HK-2 (cell line): ENCODE data around the gene SEZ6.

Experiments
- DNase-seq: peaks from one replicate; pipeline ENCODE4 v3.0.0-alpha.2; 2018; ENCODE audit not compliant: unreplicated experiment

The SEZ6 gene

DNA sequence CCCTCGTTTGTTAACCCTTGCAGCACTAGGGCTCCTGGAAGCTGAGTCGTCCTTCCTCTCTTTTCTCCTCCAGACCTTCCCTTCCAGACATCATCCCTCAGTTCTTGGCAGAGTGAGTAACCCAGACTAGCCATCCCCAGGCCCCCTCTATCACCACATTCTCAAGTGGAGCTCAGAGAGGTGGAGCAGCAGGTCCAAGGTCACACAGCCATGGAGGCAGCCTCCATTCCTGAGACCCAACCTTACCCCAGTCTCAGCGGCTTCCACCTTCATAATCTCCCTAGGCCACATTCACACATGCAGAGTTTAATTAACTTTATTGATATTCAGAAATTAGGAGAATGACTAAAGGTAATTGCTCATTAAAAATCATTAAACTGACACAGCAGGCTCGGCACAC, 3.0 kb downstream of the SEZ6 start:
- DNase-seq: no peak

DNA sequence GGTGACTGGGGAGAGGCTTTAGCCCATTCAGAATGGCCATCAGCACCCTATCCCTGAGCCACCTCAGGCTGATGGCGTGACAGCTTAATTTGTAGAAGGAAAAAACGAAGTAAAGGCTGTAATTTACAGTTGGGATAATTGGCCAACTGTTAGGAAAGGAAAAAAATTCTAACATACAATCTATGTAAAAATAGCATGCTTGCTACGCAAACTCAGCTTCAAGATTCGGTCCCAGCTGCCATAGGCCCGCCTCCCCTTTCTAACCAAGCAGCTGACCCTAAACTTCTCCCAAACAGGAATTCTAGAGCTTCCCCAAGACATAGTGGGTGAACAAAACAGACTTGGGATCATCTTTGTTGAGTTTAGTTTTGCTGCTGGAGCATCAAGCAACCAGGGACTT, 4.9 kb downstream of the SEZ6 start:
- DNase-seq: no peak

DNA sequence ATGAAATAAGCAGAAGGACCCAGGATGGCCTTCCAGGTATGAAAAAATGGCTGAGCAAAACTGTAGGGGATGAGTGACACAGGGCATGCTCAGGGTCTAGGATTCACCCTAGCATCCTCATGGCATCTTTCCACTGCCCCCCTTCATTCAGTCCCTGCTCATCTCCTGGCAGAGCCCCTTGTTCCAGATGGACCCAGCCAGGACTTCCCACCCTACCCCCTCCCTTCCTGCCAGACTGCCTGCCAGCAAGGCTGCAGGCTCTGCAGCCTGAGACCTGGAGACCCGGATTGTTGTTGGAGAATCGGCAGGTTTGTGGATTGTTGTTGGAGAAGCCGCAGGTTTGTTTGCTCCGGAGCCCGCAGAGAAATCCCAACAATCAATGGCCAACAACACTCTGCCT, 6.6 kb downstream of the SEZ6 start:
- DNase-seq: no peak

DNA sequence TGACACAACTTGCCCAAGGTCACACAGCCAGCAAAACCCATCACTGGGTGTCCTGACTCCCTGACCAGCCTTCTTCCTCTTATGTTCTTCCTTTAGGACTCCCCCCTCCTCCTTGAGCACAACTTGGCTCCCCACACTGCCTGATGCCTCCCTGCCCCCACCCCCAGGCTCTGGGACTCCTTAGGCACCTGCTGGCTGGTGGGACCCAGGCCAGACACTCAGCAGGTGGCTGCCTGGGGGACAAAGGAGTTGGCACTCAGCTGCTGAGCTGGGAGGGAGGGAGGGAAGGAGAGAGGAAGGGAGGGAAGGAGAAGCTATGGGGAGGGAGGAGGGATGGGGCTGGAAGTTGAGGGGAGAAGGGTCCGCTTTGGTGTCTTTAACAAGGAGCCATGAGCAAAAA, 8.0 kb downstream of the SEZ6 start:
- no peak for DNase-seq

DNA sequence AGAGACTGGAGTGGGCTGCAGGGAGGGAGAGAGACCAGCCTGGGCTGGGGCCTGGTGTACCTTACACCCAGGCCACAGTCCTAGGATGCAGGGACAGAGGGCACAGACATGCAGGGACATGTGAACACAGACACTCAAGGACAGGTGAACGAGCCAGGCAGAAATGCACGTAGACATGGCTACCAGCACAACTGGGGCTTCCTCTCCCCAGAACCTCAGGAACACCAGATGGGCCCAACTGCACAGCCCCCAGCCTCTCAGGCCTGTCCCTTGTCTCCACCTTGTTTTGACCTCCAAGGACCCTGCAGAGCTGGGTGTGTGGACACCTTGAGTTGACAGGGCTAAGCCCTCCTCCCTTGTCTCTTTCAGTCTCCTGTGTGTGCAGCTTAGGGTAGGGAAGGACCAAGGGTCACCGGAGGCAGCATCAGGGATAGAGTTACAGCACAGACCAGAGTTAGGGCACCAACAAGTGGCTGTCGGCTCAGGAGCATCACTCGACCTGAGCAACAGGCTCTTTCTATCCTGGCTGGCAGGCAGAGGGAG, 9.2 kb downstream of the SEZ6 start:
- no peak for DNase-seq

DNA sequence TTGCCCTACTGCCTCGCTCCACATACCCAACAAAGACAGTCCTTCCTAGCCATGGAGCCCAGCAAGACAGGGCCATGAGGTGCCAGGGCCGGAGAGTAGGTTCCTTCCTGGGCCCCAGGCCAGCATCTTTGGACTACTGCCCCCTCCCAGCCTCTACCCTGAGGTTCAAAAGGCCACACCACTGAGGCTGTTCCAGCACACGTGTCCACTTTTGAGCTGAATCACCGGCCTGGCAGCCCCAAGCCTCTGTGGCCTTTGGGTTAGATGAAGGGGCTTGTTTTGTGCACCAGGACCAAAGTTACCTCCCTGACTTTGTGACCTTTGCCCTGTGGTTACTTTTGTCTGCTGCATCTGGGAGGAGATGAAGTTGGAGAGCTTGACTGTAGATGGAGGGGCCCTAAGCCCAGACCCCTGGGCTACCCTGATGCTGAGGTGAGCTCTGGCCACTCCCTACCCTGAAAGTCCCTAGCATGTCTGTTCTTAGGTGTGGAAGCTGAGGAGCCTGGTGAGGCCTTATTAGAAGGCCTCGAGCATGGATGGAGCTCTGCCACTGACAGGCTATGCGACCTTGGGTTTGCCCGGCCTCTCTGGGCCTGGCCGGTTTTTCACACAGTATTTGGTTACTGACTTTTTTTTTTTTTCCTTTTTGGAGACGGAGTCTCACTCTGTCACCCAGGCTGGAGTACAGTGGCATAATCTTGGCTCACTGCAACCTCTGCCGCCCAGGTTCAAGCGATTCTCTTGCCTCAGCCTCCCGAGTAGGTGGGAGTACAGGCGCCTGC, 12.0 kb downstream of the SEZ6 start:
- DNase-seq: no peak

DNA sequence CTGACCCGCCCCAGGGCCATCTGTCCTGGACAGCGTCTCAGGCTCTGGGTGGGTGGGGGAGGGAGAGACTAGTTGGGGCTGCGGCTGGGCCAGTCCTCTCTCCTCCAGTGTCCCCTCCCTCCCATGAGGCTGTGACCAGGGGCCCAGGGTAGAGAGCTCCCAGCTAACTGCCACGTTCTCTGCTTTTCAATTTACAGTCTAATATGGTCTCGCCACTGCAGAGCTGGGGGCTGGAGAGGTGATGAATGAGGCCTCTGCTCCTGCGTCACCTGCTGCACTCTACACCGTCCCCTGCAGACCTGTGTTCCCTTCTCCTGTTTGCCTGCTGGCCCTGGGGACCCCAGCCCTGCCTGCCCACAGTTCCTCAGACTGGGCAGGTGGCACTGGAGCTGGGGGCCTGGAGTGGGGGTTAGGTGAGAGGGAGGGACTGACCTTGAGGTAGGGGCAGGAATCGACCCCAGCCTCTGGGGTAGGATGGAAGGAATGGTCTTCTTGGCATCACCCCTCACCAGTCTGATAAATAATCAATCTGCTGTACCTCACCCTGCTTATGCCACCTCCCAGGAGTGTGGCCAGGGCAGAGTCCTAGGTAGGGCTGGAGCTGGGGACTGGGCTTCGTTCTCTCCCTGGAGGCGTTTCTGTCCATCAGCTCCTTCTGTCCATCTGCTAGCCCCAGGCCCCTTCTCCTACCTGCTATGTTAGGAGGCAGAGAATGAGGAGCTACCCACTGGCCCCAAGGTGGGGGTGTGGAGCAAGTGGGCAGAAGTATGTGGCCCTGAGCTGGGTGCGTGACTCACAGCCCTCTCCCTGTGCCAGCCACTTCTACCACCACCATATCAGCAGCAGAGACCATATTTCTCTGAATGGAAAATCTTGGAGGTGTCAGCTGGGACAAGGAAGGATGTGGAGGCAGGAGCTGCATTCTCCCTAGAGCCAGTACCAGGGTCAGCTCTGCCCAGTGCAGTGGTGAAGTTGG, 12.9 kb downstream of the SEZ6 start:
- peak; percentile 16 for DNase-seq

DNA sequence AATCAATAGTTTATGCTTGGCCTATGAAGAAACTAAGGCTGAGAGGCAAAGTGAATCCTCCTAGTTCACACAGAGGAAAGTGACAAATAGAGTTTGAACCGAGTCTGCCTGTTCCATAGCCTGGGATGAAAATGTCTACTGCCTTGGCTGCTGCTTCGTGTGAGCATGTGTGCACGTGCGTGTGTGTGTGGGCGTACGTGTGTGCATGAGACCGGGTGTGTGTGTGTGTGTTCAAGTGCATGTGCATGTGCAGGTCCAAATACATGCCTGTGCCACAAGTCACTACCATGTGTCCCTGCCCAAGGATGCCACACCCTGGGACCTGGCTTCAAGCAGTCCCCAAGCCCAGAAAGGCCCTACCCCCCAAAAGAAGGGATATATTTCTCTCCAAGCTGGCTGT, 13.6 kb downstream of the SEZ6 start:
- no peak for DNase-seq

DNA sequence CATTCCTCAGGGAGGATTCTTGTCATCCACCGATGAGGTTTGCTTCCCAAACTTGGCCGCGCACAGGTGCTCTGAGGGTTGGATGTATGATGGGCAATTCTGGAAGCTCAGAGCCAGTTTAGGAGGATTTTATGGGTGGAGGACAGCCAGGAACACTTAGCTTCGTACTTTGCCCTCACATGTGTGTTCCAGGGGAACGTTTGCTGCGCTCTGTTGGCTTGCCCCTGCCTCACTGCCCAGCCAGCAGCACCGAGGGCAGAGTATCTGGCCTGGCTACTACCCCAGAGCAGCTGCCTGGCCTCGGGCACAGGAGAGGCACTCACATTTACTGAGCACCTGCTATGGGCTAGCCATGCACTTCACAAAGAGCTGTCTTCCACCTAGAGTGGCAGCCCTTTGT, 14.1 kb downstream of the SEZ6 start:
- no peak for DNase-seq

DNA sequence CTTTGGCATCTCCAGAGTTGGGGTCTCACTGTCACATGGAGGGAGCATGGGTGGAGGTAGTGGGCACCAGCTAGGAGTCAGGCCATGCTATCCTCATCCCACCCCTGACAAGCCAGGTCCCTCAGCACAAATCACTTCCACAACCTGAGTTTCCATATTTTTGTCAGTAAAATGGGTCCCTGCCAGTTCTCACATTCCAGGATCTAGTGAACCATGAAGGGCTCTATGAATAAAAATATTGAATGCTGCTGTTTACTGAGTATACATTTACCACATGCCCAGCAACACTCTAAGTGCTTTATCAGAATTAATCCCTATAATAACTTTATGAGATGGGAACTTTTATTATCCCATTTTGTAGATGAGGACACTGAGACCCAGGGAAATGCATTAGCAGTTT, 16.8 kb downstream of the SEZ6 start:
- no peak for DNase-seq

DNA sequence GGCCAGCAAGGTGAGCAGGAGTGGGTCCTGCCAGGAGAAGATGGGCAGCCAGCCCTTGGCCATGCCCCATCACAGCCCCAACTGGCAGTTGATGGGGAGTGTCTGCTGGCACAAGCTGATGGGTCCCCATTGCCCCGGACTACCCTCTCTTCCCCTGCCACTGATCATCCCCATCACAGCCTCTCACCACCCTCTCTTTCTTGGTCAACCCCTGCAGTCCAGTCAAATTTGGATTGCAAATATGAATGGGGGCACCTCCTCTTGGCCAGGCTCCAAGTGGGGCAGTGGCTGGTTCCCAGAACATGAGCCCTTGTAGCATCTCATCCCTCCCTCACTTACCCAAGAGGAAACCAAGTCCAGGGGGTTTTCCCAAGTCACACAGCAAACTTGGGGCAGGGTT, 17.4 kb downstream of the SEZ6 start:
- DNase-seq: no peak

DNA sequence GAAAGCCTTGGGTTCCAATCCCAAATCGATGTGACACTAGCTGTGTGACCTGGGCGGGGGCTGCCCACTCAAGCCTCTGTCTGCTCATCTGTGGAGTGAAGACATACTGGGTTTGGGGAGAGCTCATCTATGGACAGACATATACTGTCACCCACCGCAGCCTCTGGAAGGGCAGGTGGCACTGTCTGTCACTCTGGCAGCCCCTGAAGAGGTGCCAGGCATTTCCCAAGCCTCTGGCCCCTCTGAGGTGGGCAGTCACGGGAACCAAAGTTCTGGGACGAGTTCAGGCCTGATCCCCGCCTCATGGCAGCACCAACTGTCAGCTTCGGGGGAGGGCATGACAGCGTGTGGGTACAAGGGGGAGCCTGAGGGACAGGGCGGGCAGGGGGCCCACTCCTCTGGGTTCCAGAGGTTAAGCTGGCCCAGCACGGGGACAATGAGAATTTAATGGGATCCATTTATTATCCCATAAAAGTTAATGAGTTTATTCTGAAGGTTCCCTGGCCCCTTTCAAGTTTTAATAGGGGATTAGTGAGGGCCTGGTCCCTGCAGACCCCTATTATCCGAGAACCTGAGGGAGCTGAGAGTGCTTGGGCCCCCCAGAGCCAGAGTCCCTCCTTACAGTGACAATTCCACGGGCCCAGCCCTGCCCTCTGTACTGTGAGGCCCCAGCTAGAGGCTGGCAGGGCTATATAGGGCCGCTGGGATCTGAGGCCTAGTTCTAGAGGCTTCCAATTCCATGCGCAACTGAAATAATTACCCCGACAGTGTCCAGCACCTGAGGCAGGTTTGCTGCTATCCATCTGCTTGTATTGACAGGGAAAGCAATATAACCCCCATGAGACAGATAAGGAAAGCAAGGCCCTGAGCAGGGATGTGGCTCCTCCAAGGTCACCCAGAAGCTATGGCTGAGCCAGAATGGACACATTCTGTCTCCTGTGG, 18.8 kb downstream of the SEZ6 start:
- no peak for DNase-seq

DNA sequence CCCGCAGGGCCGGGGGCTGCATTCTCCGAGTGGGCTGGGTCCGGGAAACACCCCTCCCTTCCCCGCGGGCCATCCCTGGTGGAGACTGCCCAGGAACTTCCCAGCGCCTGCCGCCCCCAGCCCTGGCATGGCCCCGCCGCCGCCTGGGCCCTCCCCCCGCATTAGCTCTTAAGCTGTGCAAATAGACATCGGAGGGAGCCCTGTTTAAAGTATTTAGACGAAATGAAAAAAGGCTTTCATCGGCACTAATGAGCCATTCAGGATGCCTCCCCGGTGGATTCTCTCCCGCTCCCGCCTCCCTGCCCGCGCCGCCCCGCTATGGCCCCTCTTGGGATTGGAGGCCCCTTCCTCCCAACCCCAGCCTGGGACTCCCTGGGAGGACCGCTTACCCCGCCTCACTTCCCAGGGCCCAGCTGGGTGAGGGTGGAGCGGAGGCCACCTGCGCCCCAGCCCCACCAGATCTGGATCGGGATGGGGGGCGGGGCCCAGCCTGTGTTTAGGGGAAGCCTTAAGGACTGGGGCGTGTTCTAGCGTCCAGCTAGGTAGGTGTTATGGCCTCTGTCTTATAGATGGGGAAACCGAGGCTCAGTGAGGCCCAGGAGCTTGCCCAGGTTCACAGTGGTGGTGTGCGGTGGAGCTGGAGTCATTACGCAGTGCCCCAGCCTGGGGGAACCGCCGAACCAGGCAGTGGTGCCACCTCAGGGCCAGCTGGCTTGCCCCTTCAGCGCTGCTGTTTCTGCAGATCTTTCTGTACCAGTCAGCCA, 19.7 kb downstream of the SEZ6 start:
- no peak for DNase-seq

DNA sequence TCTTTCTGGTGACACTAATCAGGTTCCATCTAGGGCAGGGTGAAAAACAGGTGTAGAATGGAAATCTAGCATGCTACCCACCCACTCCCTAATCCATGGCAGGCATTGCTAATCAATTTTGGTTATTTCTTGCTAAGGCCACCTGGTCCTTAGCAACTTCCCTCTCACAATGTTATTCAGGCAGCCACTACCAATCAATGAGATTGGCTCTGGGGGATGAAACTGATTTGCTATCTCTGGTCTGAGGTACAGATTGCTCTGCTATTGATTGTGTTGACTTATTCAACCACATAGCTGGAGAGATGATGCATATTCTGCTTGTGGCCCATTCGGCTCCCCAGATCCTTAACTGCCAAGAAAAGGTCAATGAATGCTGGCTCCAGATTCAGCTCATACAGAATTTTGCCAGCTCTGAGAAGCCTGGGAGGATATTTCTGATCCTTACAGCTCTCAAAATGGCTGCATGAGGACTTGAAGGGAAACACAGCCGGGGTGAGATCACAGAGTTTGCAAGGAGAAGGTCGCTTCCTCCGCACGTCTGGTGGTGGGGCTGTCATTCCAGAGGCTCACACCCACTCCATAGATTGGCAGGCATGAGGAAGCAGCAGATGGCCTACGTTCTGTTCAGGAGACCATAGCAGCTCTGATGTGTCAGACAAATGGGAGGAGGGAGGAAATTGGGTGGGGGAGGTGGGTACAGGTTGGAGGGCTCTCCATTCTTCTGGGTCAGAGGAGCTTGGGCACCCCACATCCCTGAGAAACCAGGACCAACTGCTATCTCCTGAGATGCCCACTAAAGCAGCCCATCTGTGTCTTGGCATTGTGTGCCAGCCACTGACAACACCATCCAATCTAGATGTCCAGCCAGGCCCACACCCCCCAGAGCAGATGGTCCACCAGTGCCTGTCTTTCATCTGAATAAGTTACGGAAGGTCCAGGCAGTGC, 22.3 kb downstream of the SEZ6 start:
- no peak for DNase-seq

DNA sequence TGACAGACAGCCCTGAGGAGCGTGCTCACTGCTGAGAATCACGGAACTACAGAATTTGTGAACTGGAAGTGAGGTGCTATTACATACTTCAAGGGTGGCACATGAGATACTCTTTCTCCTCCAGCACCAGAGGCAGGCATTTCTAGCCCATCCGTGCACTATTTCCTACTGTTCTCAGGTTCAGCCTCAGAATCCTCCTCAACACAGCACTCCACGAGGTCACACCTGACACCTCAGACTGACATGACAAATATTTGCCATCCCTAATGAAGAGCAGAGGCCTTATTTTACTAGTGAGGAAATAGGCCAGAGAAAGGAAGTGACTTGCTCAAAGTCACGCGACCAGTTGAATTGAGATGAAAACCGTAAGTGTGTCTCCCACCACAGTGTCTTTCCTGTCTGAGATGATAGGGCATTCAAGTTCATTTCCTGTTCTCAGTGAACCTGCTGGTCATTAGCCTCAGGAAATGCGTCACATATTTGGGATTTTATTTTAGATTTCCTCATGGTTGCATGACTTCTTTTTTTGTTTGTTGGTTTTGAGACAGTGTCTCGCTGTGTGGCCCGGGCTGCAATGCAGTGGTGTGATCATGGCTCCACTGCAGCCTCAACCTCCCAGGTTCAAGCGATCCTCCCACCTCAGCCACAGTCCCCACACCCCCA, 23.6 kb downstream of the SEZ6 start:
- no peak for DNase-seq

DNA sequence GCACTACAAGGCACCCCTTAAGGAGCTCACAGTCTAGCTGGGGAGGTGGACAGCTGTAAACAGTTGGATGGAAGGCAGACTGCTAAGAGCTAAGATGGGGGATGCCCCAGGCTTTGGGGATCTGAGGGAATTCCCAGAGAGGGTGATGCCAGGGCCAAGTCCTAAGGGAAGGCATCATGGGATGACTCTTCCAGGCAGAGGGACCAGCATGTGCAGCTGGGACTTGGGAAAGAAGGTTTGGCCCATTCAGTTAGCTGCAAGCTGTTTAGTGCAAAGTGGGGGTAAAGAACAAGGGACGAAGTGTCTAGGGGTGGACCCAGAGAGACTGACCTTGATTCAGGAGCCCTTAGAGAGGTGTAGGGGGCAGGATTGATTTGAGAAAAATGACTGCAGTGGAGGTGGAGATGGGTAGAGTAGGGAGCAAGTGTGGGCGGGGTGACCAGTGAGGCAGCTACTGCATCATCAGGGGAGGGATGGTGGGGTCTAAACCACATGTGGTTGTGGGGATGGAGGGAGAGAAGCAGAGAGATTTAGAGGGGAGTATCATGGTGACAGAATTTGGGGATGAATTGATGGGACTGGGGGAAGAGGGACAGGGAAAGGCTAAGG, 27.4 kb downstream of the SEZ6 start:
- DNase-seq: no peak

DNA sequence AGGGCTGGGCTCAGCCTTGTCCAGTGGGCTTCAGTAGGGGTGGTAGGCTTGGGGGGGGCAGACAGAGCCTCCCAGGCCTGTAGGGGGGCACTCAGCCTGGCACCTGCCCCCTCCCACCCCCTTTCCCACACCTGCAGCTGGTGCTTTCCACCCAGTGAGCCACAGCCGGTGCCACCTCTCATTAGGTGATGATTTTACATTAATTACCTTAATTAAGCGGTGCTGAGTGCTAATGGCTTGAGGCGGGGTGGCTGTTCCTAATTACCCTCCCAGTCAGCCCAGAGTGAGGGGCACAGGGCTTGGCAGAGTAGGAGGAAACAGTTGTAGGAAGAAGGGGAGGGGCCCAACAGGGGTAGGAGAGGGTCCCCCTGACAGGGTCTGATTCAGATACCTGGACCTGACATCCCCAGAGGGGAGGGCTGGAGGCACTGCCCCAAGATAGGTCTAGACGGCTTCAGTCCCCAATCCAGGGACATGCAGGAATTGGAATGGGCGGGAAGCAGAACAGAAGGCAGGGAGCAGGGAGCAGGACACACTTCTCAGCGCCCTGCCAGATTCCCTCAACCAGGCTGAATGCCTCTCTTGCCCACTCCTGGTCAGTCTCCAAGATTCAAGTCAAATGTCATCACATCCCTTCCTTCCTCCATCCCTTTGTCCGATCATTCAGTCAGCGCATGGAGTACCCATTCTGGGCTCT, 28.0 kb downstream of the SEZ6 start:
- no peak for DNase-seq

DNA sequence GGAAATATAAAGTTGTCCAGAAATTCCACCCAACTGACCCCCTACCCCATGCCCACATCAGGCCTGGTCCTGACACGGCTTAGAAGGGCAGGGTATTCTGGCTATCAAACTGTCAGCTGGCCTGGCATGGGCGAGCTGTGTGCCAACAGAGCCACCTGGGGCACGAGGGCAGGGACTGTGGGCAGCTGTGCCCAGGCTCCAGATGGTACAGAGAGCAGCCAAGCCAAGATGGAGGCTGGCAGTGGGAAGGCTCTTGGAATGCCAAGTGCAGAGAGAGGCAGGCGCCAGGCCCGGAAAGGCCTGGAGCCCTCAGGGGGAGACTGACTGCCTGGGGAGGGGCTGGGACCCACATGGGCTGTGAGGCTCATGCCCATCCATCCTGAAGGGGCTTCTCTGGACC, 30.2 kb downstream of the SEZ6 start:
- no peak for DNase-seq
